Gastrocnemius medialis (tissue), 4 donors: ENCODE results near the gene RAD23B. TPM values are rescaled to one million over a fixed set of nuclear protein-coding genes. Genes with fewer than 3 reads are reported as not detected.

Experiments
- ATAC-seq, 2 donors: fragments of 150-250 bp; one replicate each; pipeline ENCODE4 v1.9.1; 2016
- DNase-seq, 2 donors: peaks; one replicate each; pipeline ENCODE4 v3.0.0-alpha.2; 2019
- H3K27ac ChIP-seq, 4 donors: fragments of 200-600 bp; sonication (generic); 1 replicate in 1 of 4; 2 replicates in 3 of 4; pipeline ENCODE4 v1.5.1; 2016 to 2018; ENCODE audit warnings: mild to moderate bottlenecking in 2 of 4, moderate library complexity in 1 of 4
- H3K27me3 ChIP-seq, 3 donors: fragments of 200-600 bp; sonication (generic) in 2 of 3; 1 replicate in 1 of 3; 2 replicates in 2 of 3; pipeline versions ENCODE4 v1.5.1 to v1.6.0; 2016 to 2019; ENCODE audit warnings: mild to moderate bottlenecking in 1 of 3, moderate library complexity in 1 of 3
- H3K36me3 ChIP-seq, 2 donors: fragments of 200-600 bp; sonication (generic) in 1 of 2; one replicate each; pipeline ENCODE4 v1.5.1; 2017 to 2018
- H3K4me1 ChIP-seq, 2 donors: fragments of 200-600 bp; sonication (generic) in 1 of 2; one replicate each; pipeline ENCODE4 v1.5.1; 2016 to 2017; ENCODE audit warnings: mild to moderate bottlenecking in 2 of 2
- H3K4me3 ChIP-seq, 4 donors: fragments of 200-600 bp; sonication (generic) in 3 of 4; 1 replicate in 1 of 4; 2 replicates in 3 of 4; pipeline ENCODE4 v1.5.1; 2016 to 2019; ENCODE audit warnings: mild to moderate bottlenecking in 2 of 4
- H3K9me3 ChIP-seq, 3 donors: fragments of 200-600 bp; sonication (generic) in 2 of 3; 1 replicate in 1 of 3; 2 replicates in 2 of 3; pipeline ENCODE4 v1.5.1; 2016 to 2019
- CTCF ChIP-seq, 5 experiments: fragments of 450-650 bp in 3 of 5; fragments of 200-600 bp in 2 of 5; sonication (generic) in 2 of 5; IDR thresholded peaks in 4 of 5; conservative IDR thresholded peaks in 1 of 5; 1 replicate in 4 of 5; 2 replicates in 1 of 5; pipeline ENCODE4 v1.5.1; 2016 to 2019; ENCODE audit warnings: antibody characterized with exemption in 5 of 5, mild to moderate bottlenecking in 3 of 5, moderate library complexity in 3 of 5
- POLR2A ChIP-seq, 2 donors: fragments of 450-650 bp; IDR thresholded peaks; one replicate each; pipeline ENCODE4 v1.6.1; 2017; ENCODE audit warnings: antibody characterized with exemption in 2 of 2, mild to moderate bottlenecking in 2 of 2, moderate library complexity in 2 of 2
- in situ Hi-C, 4 donors: fragments of 200-750 bp; cut with MboI; loops; one replicate each; pipeline versions ENCODE4 v1.15.0 to v1.8.0; 2017; ENCODE audit warnings: low sequenced_read_pairs in 4 of 4
- intact Hi-C: fragments of 100-400 bp; cut with DNase I; formaldehyde crosslinking; loops from one replicate; pipeline ENCODE4 v1.15.1; 2023; ENCODE audit warnings: low total_unique reads
- total RNA-seq, 4 donors: library from RNA; depleted of rRNA; stranded (reverse); fragments of >200 nt; gene quantifications; one replicate each; pipeline versions ENCODE4 v1.1.0 to v1.2.3, GENCODE V29; 2016

The RAD23B gene
- total RNA-seq, 4 donors from 2014 or later, result 163 to 249 (median 188) TPM

GRCh38 chr9:107330420-107330819 lies 47.3 kb downstream of the RAD23B start:
- intact Hi-C loops, result no loop called here
- peaks cover 0 to 65% of the 10 kb centered on the region in 2 donors for H3K36me3 ChIP-seq

GRCh38 chr9:107332883-107333282 lies 49.8 kb downstream of the RAD23B start:
- Histone ChIP-seq H3K4me3 (no peak overlapping the region), H3K4me1 (peaks cover 16% of the 10 kb centered on the region in 2 donors), H3K36me3 (peaks cover 0 to 58% of the 10 kb centered on the region in 2 donors), H3K27me3 (no peaks in the 10 kb centered on the region), H3K27ac (no peak overlapping the region), H3K9me3 (no peaks in the 10 kb centered on the region)
- intact Hi-C loops, result no loop called here
- TF ChIP-seq CTCF (IDR thresholded peaks at IDR 0.05 in 4 of 5, conservative IDR thresholded peaks at IDR 0.05 in 1 of 5) (no peak), POLR2A (IDR thresholded peaks at IDR 0.05) (no peak)
- no peak for ATAC-seq
- DNase-seq, result no peak
- in situ Hi-C loops, result loop anchor here in 1 of 4 donors (25.0 kb wide), 1 partner anchor 96 kb away; no protein-coding TSS in a partner anchor

More at GRCh38 chr9:107330420-107330819, 47.3 kb downstream of the RAD23B start:
- TF ChIP-seq CTCF (IDR thresholded peaks at IDR 0.05 in 4 of 5, conservative IDR thresholded peaks at IDR 0.05 in 1 of 5) (no peak), POLR2A (IDR thresholded peaks at IDR 0.05) (no peak)
- no peak for ATAC-seq
- Histone ChIP-seq H3K4me3 (no peak overlapping the region), H3K27ac (no peak overlapping the region), H3K9me3 (no peaks in the 10 kb centered on the region), H3K27me3 (no peaks in the 10 kb centered on the region), H3K4me1 (no peaks in the 10 kb centered on the region)
- DNase-seq, result no peak
- in situ Hi-C loops, result loop anchor here in 1 of 4 donors (25.0 kb wide), 1 partner anchor 93 kb away; no protein-coding TSS in a partner anchor

- no peak for ATAC-seq
- intact Hi-C loops, result no loop called here
Observed at GRCh38 chr9:107333363-107333762, 50.3 kb downstream of the RAD23B start.

GRCh38 chr9:107334103-107334776 lies 51.2 kb downstream of the RAD23B start:
- H3K27ac ChIP-seq, result no peak overlapping the region
- no peak for ATAC-seq

More at GRCh38 chr9:107333363-107333762, 50.3 kb downstream of the RAD23B start:
- DNase-seq, result no peak
- H3K4me1 ChIP-seq, result peaks cover 18 to 21% of the 10 kb centered on the region in 2 donors
- in situ Hi-C loops, result loop anchor here in 1 of 4 donors (25.0 kb wide), 1 partner anchor 96 kb away; no protein-coding TSS in a partner anchor
- peaks cover 0 to 60% of the 10 kb centered on the region in 2 donors for H3K36me3 ChIP-seq
- TF ChIP-seq CTCF (IDR thresholded peaks at IDR 0.05 in 4 of 5, conservative IDR thresholded peaks at IDR 0.05 in 1 of 5), result no peak
- TF ChIP-seq POLR2A (IDR thresholded peaks at IDR 0.05), result no peak
- no peaks in the 10 kb centered on the region for H3K27me3 ChIP-seq
- H3K27ac ChIP-seq, result no peak overlapping the region
- no peaks in the 10 kb centered on the region for H3K9me3 ChIP-seq
- no peak overlapping the region for H3K4me3 ChIP-seq

More at GRCh38 chr9:107334103-107334776, 51.2 kb downstream of the RAD23B start:
- no peaks in the 10 kb centered on the region for H3K27me3 ChIP-seq
- TF ChIP-seq POLR2A (IDR thresholded peaks at IDR 0.05) (no peak), CTCF (IDR thresholded peaks at IDR 0.05 in 4 of 5, conservative IDR thresholded peaks at IDR 0.05 in 1 of 5) (no peak)
- intact Hi-C loops (no loop called here), in situ Hi-C loops (loop anchor here in 1 of 4 donors (25.0 kb wide), 1 partner anchor 97 kb away; no protein-coding TSS in a partner anchor)
- peaks cover 18 to 25% of the 10 kb centered on the region in 2 donors for H3K4me1 ChIP-seq
- no peak for DNase-seq
- H3K4me3 ChIP-seq, result no peak overlapping the region
- no peaks in the 10 kb centered on the region for H3K9me3 ChIP-seq
- peaks cover 0 to 63% of the 10 kb centered on the region in 2 donors for H3K36me3 ChIP-seq
